HG02840 (cell line): Measurements from ENCODE around the gene SLC13A5.

Source experiments
- ATAC-seq: cut with Tn5 transposase; IDR thresholded peaks from one replicate; pipeline ENCODE4 v1.9.1; 2021; ENCODE audit warnings: mild to moderate bottlenecking, moderate library complexity, moderate number of reproducible peaks; ENCODE audit not compliant: unreplicated experiment, low FRiP score

The SLC13A5 gene

DNA sequence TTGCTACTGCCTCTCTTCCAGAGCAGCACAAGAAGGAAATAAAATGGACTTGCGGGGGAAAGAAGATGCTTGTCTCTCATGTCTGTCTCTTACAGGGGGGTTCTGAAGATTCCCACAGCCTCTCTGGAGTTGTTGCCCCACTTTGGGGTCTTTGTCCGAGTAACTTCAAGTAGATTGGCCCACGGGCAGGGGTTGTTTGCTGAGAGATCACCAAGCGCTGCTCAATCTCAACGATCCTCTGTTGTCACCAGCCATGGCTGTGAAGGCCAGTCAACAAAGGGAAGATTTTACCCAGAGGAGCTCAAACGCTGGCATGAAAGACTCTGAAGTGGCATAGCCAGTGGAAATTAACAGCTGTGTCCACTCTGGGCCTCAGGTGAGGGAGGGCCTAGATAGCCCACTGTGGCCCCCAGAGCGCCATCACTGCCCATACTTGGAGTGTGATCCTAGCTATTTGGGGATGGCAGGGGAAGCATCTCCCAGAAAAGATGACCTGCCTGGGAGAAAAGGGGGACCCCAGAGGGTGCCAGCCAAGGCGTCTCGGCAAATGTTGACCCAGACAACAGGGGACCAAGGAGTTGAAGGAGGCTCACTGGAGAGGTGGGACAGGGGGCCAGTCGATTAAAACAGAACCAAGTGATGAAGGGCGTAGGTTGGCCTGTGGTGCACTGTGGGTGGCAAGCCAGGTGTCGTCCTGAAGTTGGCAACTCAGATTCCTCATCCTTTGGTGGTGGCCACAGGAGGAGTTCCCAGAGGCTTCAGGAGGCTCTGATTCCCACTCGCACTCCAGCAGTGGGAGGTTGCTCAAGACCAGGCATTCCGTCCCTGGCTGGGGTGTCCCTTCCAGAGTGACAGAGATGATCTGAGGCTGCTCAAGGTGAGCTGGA is 28.0 kb downstream of the SLC13A5 start:
- ATAC-seq: no peak

DNA sequence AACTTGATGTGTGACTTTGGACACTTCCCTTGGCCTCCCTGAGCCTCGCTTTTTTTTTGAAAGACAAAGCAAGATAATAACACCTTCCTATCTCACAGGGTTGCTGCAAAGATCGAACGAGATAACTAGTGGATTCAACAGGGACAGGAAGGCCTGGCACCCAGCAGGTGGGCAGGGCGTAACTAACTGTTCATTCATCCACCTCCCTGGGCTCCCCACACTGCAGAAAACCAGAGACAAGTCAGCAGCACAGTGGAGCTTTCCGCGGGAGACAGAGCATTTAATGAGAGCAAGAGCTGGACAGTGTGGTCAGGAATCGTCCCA is 28.7 kb downstream of the SLC13A5 start:
- no peak for ATAC-seq

DNA sequence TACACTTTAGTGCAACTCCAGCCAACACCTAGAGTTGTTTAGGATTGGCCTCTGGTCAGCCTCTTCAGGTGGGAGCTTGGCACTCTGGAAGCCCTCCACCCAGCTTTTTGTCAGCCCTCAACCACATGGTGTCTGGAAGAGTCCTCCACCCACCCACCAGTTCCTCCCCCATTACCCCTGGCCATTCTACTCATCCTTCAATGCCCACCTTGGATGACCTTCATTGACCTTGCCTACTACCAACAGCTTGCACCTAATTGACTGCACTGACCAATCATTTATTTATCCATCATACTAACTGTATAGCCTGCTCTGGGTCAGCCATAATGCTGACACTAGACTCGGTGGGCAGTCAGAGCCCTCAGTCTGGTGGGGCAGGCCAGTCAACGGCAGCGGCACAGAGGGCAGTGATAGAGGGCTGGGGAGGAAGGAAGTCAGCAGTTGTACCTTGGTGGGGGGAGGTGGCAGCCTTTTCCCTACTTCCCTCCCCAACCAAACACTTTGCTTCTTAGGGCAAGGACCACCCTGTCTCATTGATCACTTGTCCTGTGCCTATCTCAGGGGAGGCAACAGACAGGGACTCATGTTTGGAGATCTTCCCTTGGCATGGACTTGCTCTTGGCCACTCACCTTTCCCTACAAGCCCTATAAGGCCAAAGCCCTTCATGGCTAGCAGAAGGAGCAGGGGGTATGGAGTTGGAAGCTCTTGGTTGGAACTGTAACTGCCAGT is 29.3 kb downstream of the SLC13A5 start:
- ATAC-seq: no peak

DNA sequence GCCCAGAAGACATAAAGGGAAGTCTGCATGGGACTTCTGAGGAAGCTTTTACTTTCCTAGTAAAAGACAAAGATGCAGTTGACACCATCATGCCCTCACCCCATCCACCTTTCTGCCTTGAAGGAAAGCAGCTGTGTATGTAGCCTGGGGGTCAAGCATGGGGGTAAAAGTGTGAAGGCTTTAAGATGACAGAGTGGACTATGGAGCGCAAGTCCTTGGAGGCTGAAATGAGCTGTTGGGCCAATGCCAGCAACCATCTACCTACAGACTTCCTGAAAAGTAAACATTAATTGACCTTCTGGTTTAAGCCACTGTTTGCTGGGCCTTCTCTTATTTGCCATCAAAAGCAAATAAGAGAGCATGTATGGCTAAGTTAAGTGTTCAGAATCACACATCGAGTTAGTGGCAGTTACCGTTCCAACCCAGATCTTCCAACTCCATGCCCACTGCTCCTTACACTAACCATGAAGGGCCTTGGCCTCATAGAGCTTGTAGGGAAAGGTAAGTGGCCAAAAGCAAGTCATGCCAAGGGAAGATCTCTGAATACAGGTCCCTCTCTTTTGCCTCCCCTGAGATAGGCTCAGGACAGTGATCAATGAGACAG is 30.0 kb downstream of the SLC13A5 start:
- no peak for ATAC-seq

DNA sequence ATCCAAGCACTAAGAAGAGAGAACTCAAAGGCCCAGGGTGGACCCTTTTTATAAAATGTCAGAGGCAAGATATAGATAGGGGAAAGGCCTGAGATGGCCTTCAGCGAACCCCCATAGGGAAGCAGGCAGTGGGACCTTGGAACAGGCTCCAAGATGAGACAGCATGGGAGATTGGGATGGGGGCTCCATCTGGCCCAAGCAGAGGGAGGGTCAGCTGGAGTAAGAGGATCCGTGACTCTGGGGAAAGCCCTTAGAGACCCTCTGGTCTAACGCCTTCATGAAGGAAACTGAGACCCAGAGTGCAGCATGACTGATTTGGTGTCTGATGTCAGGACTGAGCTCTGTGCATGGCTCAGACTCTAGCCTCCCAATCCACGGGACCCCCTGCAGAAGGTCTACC is 30.8 kb downstream of the SLC13A5 start:
- ATAC-seq: no peak

DNA sequence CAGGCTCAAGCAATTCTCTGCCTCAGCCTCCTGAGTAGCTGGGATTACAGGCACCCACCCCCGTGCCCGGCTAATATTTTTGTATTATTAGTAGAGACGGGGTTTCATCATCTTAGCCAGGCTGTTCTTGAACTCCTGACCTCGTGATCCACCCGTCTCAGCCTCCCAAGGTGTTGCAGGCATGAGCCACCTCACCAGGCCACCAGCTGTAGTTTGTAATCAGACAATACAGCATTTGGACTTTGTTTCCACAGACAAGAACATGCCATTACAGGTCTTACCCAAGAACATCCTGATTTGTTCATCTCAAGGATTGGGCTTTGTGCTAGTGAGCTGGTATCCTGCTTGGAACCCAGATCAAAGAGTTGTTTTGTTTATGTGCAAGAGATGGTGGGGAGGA is 31.5 kb downstream of the SLC13A5 start:
- no peak for ATAC-seq

DNA sequence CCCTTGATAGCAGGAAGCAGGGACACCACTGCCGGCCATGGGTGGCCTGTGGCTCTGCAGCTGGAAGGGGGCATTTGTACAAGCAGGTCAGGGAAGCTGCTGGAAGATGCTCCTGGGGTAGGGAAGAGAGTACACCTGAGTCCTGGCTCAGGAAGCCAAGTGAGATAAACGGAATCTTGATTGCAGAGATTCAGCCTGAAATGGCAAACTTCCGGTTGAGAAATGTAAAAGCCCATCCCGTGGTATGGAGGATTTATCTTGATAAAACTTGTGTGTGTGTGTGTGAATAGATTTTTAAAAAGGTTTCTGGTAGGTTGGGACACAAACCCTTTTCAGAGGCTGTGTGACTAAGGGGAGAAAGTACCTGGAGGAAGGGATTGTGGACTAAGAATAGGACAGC is 32.0 kb downstream of the SLC13A5 start:
- no peak for ATAC-seq

DNA sequence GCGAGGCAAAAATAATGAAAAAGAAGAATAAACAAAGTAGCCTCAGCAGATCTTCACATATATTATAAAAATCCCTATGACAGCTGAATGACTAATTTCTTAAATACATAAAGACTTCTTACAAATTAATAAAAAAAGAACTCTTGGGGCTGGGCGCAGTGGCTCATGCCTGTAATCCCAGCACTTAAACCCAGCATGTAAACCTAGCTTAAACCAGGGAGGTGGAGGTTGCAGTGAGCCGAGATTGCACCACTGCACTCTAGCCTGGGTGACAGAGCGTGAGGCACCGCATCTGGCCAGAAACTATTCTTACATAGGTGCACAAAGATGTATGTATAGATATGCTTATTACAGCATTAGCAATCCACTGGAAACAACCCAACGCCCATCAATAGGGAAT is 33.9 kb downstream of the SLC13A5 start:
- ATAC-seq: no peak

DNA sequence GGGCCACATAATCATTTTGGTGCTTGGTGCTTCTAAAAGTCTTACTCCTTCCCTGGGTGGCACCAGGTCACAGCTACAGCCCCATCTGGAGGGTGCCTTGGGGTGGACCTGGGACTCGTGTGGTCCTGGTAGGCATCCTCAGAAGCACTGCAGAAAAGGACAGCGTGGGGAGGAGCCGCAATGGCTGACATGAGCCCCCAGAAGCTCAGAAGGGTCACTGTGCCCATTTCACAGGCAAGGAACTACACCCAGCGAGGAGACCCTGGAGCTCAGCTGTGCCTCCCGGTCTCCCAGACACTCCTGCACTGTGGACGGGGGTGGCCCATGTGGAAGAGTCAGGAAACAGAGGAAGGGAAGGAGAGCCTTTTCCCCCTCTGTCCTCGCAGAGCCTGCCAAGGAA is 35.2 kb downstream of the SLC13A5 start:
- no peak for ATAC-seq

DNA sequence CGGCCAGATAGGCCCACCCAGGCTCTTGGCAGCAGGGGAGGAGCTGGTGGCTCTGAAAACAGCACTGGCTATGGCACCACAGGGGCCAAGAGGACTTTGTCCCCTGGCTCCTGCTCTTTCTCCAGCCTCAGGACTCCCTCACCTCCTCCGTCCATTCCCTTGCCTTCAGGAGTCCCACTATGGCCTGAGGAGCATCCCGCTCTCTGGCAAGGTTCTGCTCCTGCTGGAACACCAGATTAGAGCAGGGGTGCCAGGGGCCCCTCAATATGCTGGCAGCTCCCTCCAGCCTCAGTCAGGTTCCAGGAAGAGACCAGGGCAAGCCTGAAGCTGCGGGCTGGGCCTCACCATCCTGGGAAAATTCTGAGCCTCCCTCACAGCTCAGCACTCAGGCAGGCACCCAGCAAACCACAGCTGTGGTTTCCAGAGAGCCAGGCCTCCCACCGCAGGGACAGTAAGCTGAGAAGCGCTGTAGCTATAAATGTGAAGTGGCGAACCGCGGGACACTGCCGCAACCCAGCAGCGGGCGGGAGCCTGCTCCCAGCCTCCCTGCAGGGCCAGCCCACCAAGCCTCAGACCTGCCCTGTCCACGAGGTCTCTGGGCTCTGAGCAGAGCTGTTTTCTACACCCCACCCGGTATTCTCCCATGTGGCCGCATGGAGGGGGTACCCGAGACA is 35.9 kb downstream of the SLC13A5 start:
- no peak for ATAC-seq

DNA sequence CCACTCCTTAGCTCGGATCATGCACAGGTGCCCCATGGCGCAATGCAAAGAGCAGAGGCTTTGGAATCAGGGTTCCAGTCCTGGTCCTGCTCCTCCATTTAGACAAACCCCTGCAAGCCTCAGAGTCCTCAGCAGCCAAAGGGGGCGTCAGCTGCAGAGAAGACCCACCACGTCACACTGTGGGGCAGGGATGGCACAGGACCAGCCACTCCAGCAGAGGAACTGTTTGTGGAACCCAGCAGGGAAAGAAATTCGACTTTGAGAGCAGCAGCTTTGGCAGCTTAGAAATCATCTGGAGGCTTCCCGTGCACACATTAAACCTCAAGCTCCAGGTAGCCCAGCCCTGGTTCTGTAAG is 36.4 kb downstream of the SLC13A5 start:
- no peak for ATAC-seq

DNA sequence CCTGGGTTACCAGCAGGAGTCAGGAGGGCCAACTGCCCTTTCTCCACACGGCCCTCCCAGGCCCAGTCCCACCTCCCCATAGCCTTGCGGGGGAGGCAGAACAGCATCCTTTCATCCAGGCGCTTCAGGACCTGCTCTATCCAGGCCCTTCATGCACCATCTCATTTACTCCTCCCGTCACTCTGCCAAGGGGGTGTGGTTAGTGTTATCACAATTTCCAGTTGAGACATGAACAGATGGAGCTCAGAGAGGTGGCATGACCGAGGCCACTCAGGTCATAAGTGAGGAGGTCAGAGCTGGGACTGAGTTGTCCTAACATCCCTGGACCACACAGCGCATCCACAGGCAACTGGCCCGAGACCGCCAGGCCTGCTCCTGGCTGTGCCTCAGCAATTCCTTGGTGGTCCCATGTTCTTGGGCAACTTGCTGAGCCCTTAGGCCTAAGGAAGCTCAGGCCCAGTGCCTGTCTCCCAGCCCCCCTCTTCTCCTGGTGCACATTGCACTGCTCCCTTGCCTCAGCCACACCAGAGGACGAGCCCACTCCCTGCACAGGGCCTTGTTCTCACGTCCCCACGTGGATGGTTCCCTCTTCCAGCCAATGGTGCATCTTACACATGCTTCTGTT is 37.9 kb downstream of the SLC13A5 start:
- ATAC-seq: no peak

DNA sequence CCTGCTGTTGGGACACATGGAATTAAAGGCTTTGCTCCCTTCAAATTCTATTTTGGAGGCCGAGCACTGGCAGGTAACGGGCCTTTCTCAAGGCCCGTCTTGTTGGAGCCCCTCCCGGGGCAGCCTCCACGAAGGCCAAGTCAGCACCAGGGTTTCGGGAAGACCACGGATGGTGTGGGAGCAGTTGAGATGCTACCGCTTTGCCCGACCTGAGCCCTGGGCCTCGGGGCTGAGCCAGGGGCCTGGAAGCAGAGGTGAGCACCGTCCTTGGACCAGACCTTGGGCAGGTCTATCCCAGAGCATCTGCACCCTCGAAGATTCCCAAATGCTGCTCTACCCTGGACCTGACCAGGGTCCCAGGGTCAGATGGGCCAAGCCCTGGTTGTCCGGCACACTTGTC is 38.6 kb downstream of the SLC13A5 start:
- ATAC-seq: no peak

DNA sequence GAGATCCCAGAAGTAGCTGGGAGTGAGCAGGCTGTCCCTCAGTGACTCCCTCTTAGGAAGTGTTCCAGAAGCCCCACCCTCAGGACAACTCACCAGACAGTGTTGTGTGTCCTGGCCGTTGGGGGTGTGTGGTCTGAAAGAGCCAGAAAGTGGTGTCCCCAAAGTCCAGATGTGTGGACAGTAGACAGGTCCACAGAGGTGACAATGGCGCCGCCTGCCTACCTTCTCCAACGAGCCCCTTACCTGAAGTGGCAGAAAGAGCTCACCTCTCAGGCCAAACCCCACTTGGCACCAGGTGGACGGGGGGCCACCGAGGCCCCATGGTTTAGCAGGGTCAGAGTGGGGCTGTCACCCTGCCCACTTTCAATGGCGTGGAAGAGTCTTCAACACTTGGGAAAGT is 41.7 kb downstream of the SLC13A5 start:
- no peak for ATAC-seq

DNA sequence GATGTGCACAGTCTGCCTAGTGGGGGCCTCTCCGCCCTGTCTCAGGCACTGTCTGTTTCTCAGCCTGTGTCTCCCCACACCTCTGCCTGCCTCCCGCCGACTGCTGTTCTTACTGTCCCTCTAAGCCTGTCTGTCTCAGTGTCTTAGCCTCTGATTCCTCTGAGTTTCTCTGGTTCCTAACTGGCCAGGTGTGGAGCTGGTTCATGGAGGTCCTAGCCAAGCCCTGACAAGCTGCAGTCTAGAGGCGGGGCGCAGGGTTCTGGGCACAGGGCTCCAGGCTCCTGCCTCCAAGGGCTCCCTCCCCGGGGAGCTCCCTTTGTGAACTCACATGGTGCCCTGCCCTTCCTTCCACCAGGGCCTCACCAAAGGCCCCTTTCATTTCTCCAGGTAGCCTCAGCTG is 42.2 kb downstream of the SLC13A5 start:
- no peak for ATAC-seq

DNA sequence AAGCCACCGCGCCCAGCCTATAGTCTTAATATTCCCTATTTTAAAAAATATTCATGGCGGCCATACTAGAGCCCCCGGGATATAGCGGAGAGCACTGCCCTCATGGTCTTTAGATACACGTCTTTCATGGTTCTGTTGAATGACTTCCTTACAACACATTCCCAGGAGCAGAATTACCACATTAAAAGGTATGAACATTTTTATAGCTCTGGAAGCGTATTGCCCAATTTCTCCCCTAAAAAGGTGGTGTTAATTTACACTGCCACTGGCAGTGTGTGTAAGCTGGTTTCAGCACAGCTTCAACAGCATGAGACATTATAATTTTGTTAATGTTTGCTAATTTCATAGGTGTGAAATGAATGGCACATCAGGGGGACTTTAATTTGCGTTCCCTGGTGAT is 42.6 kb downstream of the SLC13A5 start:
- no peak for ATAC-seq

DNA sequence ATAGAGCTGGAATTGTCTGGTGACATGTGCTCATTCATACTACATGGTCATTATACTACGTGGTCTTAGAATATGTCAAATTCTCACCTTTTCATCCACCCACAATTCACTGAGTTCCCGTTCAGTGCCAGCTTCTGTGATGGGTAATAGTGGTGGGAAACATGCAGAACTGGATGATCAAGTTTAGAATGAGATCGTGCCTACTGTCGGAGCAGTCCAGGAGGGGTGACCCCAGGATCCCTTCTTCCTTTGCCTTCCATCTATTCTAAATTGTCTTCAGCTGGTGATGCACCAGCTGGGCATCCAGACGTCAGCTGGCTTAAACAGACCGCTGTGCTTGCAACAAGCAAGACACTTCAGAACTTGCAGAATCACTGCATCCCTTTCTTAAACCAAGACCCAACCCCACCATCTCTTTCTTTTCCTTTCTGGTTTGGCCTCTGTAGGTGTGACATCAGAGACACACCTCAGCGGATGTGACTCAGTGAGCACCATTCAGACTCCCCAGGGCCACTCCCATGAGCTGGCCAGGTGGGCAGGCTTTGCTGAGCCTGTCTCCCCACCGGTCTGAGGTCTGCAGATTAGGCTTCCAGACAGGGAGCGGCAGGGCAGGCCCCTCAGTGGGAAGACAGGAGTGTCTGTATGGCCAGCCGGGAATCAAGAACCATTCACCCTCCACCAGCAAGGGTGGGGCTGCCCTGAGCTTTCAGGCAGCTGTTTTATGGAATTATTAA is 43.5 kb downstream of the SLC13A5 start:
- ATAC-seq: no peak

DNA sequence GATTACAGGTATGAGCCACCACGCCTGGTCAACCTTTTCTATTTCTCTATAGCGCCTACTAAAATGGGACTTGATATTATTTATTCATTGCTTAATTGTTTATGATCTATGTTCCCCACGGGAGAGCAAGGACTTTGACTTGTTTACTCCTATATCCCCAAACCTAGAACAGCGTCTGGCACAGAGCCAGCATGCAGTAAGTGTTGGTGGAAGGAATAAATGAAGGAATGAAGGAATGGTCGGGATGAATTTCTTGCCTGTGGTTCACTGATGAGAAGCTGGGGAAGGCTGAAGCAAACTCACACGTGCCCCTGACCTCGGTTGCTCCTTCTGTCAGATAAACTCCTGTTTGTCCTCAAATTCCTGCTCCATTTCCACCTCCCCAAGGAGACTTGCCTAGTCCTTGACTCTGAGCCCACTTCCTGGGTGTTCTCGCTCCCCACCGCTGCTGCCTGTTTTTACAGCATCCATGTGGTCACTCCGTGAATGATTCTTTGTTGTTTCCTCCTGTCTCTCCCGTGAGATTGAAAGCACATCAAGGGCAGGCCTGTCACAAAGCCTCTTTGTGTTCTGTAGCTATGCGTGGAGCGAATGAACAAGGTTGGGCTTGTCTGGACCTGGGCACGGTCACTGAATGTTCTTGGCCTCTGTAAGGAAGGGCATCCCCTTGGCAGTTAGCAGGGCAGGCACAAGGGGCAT is 44.3 kb downstream of the SLC13A5 start:
- no peak for ATAC-seq

DNA sequence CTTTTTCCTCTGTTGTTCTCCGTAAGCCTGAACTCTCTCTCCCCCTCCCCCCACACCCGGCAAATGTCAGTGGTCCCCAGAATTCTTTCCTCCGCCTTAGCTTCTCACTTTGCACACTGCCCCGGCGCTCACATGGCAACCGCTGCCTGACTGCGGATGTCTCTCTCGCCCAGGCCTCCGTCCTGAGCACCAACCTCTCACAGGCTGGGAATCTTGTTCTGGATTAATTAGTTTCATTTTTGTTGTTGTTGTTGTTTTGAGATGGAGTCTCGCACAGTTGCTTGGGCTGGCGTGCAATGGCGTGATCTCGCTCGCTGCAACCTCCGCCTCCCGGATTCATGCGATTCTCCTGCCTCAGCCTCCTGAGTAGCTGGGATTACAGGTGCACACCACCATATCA is 45.0 kb downstream of the SLC13A5 start:
- no peak for ATAC-seq

DNA sequence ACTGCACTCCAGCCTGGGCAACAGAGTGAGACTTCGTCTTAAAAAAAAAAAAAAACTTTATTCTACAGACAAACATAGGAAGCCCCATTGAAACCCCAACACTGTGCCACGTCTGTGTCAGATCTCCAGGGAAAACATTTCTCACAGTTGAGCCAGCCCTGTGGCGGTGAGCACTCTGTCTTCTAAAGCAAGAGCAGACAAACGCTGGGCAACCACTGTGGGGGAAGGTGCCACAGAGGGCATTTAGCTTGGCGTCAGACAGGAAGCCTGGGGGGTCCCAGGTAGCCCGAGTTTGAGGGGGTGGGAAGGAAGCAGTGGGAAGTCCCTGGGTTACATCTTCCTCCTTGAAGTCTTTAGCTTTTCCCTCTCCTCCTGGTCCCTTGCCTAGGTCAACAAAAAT is 45.7 kb downstream of the SLC13A5 start:
- ATAC-seq: no peak
